Neural cell (in vitro differentiated cells): ENCODE data around the gene FURIN. TPM values are rescaled to one million over a fixed set of nuclear protein-coding genes. Genes with fewer than 3 reads are reported as not detected.
"Not testable (repeated sequence)": the region's sequence is repeated elsewhere in the genome, so short reads cannot be mapped to it uniquely, and the experiment has no call there.

ENCODE experiments used
- H2AFZ ChIP-seq: fragments of 200-600, 300-800 bp; sonication (generic), shearing (Covaris generic); 2 replicates; pipeline ENCODE4 v1.6.0; 2014; ENCODE audit warnings: low read depth, mild to moderate bottlenecking, antibody characterized with exemption, low read length, moderate library complexity
- H3F3A ChIP-seq: fragments of 200-600 bp; shearing (Covaris generic); 2 replicates; pipeline ENCODE4 v1.6.1; 2016; ENCODE audit warnings: mild to moderate bottlenecking, moderate library complexity, mixed read lengths, antibody characterized with exemption, low read length; ENCODE audit not compliant: insufficient read depth, poor library complexity, severe bottlenecking
- H3K27ac ChIP-seq: fragments of 200-600, 300-800 bp; sonication (generic), shearing (Covaris generic); 2 replicates; pipeline ENCODE4 v1.5.1; 2014; ENCODE audit warnings: mild to moderate bottlenecking, low read length, moderate library complexity
- H3K27me3 ChIP-seq: fragments of 300-800, 200-600 bp; sonication (generic), shearing (Covaris generic); 2 replicates; pipeline ENCODE4 v1.6.0; 2014; ENCODE audit warnings: mild to moderate bottlenecking, low read depth, low read length, moderate library complexity; ENCODE audit not compliant: insufficient read depth
- H3K36me3 ChIP-seq: fragments of 300-800, 200-600 bp; sonication (generic), shearing (Covaris generic); 2 replicates; pipeline ENCODE4 v1.5.1; 2014; ENCODE audit warnings: mild to moderate bottlenecking, antibody characterized with exemption, low read length, moderate library complexity; ENCODE audit not compliant: insufficient read depth
- H3K4me2 ChIP-seq: fragments of 300-800, 200-600 bp; sonication (generic), shearing (Covaris generic); 2 replicates; pipeline ENCODE4 v1.6.0; 2014; ENCODE audit warnings: mild to moderate bottlenecking, low read length
- H3K4me3 ChIP-seq: fragments of 300-800, 200-600 bp; sonication (generic), shearing (Covaris generic); 2 replicates; pipeline ENCODE4 v1.5.1; 2014; ENCODE audit warnings: mild to moderate bottlenecking, low read length, moderate library complexity
- H3K79me2 ChIP-seq: fragments of 200-600 bp; shearing (Covaris generic); replicated peaks from 2 replicates; pipeline ENCODE4 v1.6.0; 2014; ENCODE audit warnings: mild to moderate bottlenecking, low read length, moderate library complexity; ENCODE audit not compliant: insufficient read depth
- H3K9ac ChIP-seq: fragments of 300-800, 200-600 bp; sonication (generic), shearing (Covaris generic); 2 replicates; pipeline ENCODE4 v1.6.1; 2016; ENCODE audit warnings: mild to moderate bottlenecking, low read length, mixed read lengths
- H3K9me2 ChIP-seq: fragments of 200-600 bp; shearing (Covaris generic); 2 replicates; pipeline ENCODE4 v1.6.1; 2016; ENCODE audit warnings: mild to moderate bottlenecking, low read length, mixed read lengths; ENCODE audit not compliant: insufficient read depth
- H3K9me3 ChIP-seq: fragments of 200-600, 300-800 bp; sonication (generic), shearing (Covaris generic); 2 replicates; pipeline ENCODE4 v1.6.1; 2016; ENCODE audit warnings: mild to moderate bottlenecking, mixed run types, low read length, moderate library complexity, mixed read lengths
- H4K20me1 ChIP-seq: fragments of 200-600 bp; shearing (Covaris generic); 2 replicates; pipeline ENCODE4 v1.6.1; 2016; ENCODE audit warnings: mild to moderate bottlenecking, mixed run types; ENCODE audit not compliant: insufficient read depth
- EP300 ChIP-seq: fragments of 450-650 bp; conservative IDR thresholded peaks from 2 replicates; pipeline ENCODE4 v1.6.1; 2014; ENCODE audit warnings: antibody characterized with exemption, mild to moderate bottlenecking, moderate library complexity; ENCODE audit not compliant: poor library complexity, severe bottlenecking
- EZH2 ChIP-seq: fragments of 200-600, 300-800 bp; shearing (Covaris generic), sonication (generic); IDR thresholded peaks from 2 replicates; pipeline ENCODE4 v1.6.1; 2014; ENCODE audit warnings: antibody characterized with exemption, low read length, borderline replicate concordance, mild to moderate bottlenecking; ENCODE audit not compliant: insufficient read depth, poor library complexity, severe bottlenecking
- MXI1 ChIP-seq: fragments of 450-650 bp; conservative IDR thresholded peaks from 2 replicates; pipeline ENCODE4 v1.6.1; 2014; ENCODE audit warnings: antibody characterized with exemption, mild to moderate bottlenecking; ENCODE audit not compliant: poor library complexity, severe bottlenecking
- POLR2AphosphoS5 ChIP-seq: IDR thresholded peaks from 2 replicates; pipeline ENCODE4 v1.6.1; 2012
- RAD21 ChIP-seq: fragments of 450-650 bp; conservative IDR thresholded peaks from 2 replicates; pipeline ENCODE4 v1.6.1; 2014; ENCODE audit warnings: antibody characterized with exemption, mild to moderate bottlenecking, moderate library complexity
- SMC3 ChIP-seq: fragments of 450-650 bp; conservative IDR thresholded peaks from 2 replicates; pipeline ENCODE4 v1.6.1; 2014; ENCODE audit warnings: antibody characterized with exemption, mild to moderate bottlenecking, moderate library complexity; ENCODE audit not compliant: poor library complexity
- TAF1 ChIP-seq: IDR thresholded peaks from 2 replicates; pipeline ENCODE4 v1.6.1; 2012; ENCODE audit warnings: low read depth
- polyA plus RNA-seq: library from polyadenylated mRNA; depleted of rRNA; stranded (reverse); fragments of >200 nt; gene quantifications from 2 replicates; pipeline ENCODE4 v1.2.3, GENCODE V29; 2014
- TF ChIP-seq, protein P1 (sequence below): IDR thresholded peaks from 2 replicates; pipeline ENCODE4 v1.6.1; 2012; ENCODE audit warnings: borderline replicate concordance
- TF ChIP-seq, protein P2 (sequence below): fragments of 450-650 bp; IDR thresholded peaks from 2 replicates; pipeline ENCODE4 v1.5.1; 2014; ENCODE audit warnings: antibody characterized with exemption, mild to moderate bottlenecking, moderate library complexity; ENCODE audit not compliant: poor library complexity, severe bottlenecking

Gene FURIN
- polyA plus RNA-seq, 1 donor from 2014 or later = 4.3 TPM

DNA sequence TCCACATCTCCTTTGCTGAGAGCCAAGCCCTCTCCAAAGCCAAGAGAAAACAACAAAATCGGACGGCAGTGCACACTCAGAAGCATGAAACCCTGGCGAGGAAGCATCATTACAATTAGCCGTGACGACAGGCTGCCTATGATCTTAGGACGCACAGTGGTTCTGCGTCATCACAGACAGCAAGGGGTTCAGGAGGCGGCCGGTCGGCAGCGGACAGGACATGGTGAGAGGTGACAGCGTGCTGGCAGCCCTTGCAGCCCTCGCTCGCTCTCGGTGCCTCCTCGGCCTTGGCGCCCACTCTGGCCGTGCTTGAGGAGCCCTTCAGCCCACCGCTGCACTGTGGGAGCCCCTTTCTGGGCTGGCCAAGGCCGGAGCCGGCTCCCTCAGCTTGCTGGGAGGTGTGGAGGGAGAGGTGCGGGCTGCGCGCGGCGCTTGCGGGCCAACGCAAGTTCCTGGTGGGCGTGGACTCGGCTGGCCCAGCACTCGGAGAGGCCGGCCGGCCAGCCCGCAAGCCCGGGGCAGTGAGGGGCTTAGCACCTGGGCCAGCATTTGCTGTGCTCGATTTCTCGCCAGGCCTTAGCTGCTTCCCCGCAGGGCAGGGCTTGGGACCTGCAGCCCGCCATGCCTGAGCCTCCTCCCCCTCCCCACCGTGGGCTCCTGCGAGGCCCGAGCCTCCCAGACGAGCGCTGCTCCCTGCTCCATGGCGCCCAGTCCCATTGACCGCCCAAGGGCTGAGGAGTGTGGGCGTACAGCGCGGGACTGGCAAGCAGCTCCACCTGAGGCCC, 43.1 kb upstream of the FURIN start:
- H3K9ac ChIP-seq, H4K20me1 ChIP-seq, H3K27me3 ChIP-seq, H3K27ac ChIP-seq, H3K9me3 ChIP-seq, H3K79me2 ChIP-seq, H2AFZ ChIP-seq, H3K36me3 ChIP-seq, H3F3A ChIP-seq, H3K4me2 ChIP-seq, H3K4me3 ChIP-seq, H3K9me2 ChIP-seq: not testable (repeated sequence)

GRCh38 chr15:90826206-90826885, 42.0 kb upstream of the FURIN start:
- H3K36me3 ChIP-seq, H3K9me3 ChIP-seq, H2AFZ ChIP-seq: not testable (repeated sequence)

GRCh38 chr15:90826886-90827435, 41.4 kb upstream of the FURIN start:
- H2AFZ ChIP-seq = no peak overlapping the region
- H3K4me2 ChIP-seq = no peak overlapping the region
- TF ChIP-seq EZH2 = no peak
- TF ChIP-seq RAD21 = no peak
- TF ChIP-seq, protein P1, sequence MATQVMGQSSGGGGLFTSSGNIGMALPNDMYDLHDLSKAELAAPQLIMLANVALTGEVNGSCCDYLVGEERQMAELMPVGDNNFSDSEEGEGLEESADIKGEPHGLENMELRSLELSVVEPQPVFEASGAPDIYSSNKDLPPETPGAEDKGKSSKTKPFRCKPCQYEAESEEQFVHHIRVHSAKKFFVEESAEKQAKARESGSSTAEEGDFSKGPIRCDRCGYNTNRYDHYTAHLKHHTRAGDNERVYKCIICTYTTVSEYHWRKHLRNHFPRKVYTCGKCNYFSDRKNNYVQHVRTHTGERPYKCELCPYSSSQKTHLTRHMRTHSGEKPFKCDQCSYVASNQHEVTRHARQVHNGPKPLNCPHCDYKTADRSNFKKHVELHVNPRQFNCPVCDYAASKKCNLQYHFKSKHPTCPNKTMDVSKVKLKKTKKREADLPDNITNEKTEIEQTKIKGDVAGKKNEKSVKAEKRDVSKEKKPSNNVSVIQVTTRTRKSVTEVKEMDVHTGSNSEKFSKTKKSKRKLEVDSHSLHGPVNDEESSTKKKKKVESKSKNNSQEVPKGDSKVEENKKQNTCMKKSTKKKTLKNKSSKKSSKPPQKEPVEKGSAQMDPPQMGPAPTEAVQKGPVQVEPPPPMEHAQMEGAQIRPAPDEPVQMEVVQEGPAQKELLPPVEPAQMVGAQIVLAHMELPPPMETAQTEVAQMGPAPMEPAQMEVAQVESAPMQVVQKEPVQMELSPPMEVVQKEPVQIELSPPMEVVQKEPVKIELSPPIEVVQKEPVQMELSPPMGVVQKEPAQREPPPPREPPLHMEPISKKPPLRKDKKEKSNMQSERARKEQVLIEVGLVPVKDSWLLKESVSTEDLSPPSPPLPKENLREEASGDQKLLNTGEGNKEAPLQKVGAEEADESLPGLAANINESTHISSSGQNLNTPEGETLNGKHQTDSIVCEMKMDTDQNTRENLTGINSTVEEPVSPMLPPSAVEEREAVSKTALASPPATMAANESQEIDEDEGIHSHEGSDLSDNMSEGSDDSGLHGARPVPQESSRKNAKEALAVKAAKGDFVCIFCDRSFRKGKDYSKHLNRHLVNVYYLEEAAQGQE = no peak
- TF ChIP-seq MXI1 = no peak
- TF ChIP-seq, protein P2, sequence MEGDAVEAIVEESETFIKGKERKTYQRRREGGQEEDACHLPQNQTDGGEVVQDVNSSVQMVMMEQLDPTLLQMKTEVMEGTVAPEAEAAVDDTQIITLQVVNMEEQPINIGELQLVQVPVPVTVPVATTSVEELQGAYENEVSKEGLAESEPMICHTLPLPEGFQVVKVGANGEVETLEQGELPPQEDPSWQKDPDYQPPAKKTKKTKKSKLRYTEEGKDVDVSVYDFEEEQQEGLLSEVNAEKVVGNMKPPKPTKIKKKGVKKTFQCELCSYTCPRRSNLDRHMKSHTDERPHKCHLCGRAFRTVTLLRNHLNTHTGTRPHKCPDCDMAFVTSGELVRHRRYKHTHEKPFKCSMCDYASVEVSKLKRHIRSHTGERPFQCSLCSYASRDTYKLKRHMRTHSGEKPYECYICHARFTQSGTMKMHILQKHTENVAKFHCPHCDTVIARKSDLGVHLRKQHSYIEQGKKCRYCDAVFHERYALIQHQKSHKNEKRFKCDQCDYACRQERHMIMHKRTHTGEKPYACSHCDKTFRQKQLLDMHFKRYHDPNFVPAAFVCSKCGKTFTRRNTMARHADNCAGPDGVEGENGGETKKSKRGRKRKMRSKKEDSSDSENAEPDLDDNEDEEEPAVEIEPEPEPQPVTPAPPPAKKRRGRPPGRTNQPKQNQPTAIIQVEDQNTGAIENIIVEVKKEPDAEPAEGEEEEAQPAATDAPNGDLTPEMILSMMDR = no peak
- TF ChIP-seq POLR2AphosphoS5 = no peak
- TF ChIP-seq SMC3 = no peak
- no peak for TF ChIP-seq TAF1
- no peak for TF ChIP-seq EP300

More at GRCh38 chr15:90826206-90826885, 42.0 kb upstream of the FURIN start:
- H3K9me2 ChIP-seq, H3K79me2 ChIP-seq, H4K20me1 ChIP-seq, H3K4me3 ChIP-seq, H3K4me2 ChIP-seq, H3K27ac ChIP-seq, H3K9ac ChIP-seq, H3F3A ChIP-seq, H3K27me3 ChIP-seq: not testable (repeated sequence)

More at GRCh38 chr15:90826886-90827435, 41.4 kb upstream of the FURIN start:
- Histone ChIP-seq H3F3A (no peaks in the 10 kb centered on the region), H3K27ac (no peak overlapping the region), H3K9me2 (no peaks in the 10 kb centered on the region), H3K9ac (no peak overlapping the region), H3K36me3 (no peaks in the 10 kb centered on the region), H3K9me3 (no peaks in the 10 kb centered on the region), H3K4me3 (no peak overlapping the region), H3K79me2 (no peaks in the 10 kb centered on the region), H4K20me1 (no peaks in the 10 kb centered on the region), H3K27me3 (no peaks in the 10 kb centered on the region)
